Midbrain (tissue), 1 donor: ENCODE results near the gene EIF1AY.
"Not testable (repeated sequence)": the region's sequence is repeated elsewhere in the genome, so short reads cannot be mapped to it uniquely, and the experiment has no call there.

Source experiments
- DNase-seq: peaks from one replicate; lab custom pipeline; 2025; lab: John Stamatoyannopoulos, UW

Gene EIF1AY, protein sequence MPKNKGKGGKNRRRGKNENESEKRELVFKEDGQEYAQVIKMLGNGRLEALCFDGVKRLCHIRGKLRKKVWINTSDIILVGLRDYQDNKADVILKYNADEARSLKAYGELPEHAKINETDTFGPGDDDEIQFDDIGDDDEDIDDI

DNA sequence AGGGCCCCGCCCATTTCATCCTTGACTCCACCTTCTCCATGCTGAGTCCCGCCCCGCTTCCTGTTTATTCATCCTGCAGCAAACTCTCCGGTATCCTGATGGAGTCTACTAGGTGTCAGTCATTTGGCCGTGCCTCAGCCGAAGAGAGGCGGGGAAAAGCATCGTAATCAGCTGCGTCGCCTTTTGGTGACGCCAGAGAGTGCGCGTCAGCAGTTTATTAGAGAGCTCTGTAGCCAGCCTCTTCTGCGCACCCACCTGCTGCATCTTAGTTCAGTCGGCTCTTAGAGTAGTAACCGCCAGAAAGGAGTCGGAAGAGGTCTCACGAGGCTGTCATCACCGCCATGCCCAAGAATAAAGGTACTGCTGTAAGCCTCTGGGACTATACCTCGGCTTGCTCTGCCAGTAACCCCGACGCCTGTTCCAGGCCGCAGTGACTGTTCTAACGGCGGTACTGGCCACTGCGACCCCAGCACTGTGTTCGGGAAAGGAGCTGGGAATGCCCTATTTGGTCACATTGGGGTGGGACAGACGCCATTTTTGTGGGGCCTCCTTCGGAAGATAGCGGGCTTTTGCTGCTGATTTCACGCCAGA lies at the start of gene EIF1AY:
EIF1AY (plus strand) TSS at position 246 of the 591 bp plus-strand sequence; CDS start at position 342, 96 bp downstream.
- no peak for DNase-seq

DNA sequence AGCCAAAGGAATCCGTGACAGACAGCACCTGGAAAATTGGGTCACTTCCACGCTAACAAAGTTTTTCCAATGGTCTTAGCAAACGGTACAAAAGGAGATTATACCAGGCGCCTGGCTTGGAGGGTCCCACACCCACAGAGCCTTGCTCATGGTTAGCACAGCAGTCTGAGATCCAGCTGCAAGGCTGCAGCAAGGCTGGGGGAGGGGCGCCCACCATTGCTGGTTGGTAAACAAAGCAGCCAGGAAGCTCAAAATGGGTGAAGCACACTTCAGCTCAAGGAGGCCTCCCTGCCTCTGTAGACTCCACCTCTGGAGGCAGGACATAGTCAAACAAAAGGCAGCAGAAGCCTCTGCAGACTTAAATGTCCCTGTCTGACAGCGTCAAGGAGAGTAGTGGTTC lies 47.1 kb upstream of the EIF1AY start:
- no peak for DNase-seq

DNA sequence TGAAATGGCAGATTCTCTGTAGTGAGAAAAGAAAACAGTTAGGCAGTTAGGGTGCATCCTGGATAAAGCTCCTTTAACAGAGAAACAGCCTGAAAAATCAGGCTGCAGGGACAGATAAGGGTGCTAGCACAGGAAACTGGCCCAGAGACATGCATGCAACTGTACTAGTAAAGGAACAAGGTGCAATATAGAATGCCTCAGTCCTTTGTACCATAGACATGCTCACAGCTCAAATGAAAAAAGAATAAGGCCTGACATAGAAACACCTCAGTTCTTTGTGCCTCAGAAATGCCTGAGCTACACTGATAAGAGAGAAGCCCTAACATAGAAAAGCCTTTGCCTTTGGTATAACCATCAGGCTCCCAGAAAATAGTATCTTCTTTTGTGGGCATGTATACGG lies 37.4 kb upstream of the EIF1AY start:
- no peak for DNase-seq

DNA sequence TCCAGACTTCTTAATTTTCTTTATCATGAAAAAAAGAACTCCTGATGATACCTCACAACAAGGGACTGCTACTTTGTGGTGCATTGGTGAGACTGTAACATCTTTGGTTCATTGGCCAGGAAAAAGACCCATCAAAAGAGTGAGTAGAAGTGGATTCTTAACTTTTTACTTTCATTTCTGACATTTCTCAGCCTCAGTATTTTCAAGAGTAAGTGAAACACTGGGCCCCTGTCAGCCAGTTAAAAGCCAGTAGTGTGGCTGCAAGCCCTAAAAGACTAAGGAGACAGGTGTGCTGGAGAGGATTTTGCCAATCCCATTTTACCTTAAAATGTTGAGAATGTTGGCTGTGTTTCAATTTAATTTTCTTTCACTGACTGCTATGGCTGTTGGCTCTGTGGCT lies 36.6 kb upstream of the EIF1AY start:
- no peak for DNase-seq

DNA sequence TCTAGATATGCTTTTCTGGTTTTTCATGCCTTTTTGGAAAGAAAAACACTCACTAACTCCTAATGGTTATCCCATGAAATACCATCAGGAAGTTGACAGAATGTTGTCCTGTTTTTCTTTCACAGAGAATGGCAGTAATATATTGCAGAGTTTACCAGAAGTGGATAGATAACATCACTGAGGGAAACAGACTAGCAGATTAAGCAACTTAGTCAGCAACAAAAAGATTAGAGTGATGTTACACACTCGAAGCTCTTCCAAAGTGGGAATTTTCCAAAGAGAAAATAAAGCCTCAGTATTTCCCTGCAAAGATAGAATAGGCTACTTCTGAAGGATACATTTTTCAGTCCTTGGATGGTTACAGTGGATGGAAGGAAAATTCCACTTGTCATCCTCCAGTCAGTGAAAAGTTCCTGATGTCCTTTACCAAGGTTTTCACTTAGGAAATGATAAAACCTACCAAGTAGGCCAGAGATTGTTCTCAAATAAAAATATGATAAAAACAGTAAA lies 31.1 kb upstream of the EIF1AY start:
- no peak for DNase-seq

DNA sequence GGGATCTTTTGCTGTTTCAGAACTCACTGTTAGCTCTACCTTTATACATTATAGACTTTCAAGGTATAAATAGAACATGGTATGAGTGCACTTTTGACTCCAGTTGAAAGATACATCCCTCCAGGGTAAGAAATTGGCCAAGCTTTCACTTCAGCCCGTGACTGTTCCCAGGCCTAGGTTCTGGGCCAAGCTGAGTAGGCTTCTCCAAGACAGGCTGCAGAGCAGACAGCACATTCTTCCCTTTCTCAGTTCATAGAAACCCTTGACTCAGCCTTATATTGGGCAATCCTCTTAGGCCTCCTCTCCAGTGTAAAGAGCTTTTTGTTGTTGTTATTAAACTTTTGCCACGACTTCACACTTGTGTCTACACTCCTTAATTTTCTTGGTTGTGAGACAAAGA lies 29.5 kb upstream of the EIF1AY start:
- no peak for DNase-seq

DNA sequence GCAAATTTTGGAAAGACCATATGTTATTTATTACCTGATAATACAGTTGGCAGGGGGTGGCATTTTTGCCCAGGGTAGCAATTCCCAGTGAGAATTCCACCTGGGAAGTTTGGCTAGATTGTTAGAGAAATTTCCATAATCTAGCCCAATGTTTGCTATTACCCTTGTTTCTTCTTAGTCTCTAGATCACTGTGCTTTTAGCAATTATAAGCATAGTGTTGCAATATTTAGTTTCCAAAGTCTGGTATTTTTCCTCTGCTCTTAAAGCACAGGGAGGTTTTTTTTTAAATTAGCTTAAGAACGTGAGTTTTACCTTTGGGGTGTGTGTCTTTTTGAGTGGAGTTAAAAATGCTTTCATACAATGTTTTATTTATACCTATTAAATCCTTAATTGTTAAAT lies 26.3 kb upstream of the EIF1AY start:
- DNase-seq: no peak

DNA sequence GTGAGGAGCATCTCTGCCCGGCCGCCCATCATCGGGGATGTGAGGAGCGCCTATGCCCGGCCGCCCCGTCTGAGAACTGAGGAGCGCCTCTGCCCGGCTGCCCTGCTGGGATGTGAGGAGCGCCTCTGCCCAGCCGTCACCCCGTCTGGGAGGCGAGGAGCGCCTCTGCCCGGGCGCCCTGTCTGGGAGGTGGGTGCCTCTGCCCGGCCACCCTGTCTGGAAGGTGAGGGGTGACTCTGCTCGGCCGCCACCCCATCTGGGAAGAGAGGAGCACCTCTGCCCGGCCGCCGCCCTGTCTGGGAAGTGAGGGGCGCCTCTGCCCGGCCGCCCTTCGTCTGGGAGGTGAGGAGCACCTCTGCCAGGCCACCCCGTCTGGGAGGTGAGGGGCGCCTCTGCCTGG lies 23.7 kb upstream of the EIF1AY start:
- DNase-seq: no peak

DNA sequence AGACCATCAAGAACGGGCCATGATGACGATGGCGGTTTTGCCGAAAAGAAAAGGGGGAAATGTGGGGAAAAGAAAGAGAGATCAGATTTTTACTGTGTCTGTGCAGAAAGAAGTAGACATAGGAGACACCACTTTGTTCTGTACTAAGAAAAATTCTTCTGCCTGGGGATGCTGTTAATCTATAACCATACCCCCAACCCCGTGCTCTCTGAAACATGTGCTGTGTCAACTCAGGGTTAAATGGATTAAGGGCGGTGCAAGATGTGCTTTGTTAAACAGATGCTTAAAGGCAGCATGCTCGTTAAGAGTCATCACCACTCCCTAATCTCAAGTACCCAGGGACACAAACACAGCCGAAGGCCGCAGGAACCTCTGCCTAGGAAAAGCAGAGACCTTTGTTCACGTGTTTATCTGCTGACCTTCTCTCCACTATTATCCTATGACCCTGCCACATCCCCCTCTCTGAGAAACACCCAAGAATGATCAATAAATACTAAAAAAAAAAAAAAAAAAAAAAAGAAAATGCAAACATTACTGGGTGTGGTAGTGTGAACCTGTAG lies 22.7 kb upstream of the EIF1AY start:
- DNase-seq: not testable (repeated sequence)

DNA sequence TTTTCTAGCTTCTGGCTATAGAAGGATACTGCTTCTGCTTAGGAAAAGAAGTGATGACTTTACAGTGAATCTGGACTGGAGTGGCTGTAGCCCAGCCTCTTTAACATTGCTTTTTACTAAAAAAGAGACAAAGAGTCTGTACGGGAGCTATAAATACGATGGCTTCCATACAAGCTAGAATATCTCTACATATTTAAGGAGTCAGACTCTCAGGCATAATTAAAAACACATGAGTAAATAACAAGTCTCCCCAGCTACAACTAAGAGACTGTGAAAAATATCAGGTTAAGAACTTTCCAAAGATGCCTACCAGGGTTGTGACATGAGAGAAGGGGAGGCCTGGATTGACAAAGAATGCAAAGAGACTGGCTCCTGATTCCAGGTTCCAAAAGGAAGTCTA lies 19.8 kb upstream of the EIF1AY start:
- no peak for DNase-seq

DNA sequence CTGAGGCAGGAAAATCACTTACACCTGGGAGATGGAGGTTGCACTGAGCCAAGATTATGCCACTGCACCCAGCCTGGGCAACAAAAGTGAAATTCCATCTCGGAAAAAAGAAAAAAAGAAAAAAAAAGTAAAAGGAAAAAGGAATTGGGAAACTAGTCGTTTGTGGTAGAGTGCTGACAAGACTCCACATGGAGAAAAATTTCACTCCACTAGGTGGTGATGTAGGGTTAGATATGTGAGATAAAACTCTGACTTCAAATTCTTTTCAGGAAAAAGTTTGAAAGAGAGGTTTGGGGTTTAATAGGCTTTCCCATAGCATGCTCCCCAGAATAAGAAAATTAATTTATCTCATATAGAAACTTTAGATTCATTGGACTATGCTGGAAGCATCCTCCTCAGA lies 16.9 kb upstream of the EIF1AY start:
- DNase-seq: no peak

DNA sequence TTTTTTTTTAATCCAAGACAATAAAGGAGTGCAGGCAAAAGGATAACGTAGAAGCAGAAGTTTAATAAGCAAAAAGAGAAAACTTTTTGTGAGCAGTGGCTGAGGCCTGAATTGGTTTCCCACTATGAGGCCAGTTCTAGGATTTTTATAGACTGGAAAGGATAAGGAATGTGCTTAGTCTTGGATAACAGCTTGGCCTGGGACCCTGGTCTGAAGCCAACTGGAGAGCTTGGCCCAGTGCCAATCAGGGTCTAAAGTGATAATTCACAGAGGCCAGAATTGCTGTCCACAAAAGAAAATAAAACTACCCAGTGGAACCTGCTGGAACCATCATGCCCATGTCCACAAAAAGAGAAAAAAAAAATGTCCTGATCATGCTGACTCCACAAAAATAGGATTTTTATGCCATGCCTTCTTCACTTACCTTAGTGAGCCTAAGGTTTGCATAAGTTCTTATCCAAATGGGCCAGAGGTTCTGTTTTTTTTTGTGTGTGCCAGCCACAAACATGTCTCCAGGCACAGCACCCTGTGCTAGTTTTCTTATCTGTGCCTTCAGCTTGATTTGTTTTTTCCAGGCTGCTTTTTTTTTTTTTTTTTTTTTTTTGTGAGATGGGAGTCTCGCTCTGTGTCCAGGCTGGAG lies 15.6 kb upstream of the EIF1AY start:
- no peak for DNase-seq

DNA sequence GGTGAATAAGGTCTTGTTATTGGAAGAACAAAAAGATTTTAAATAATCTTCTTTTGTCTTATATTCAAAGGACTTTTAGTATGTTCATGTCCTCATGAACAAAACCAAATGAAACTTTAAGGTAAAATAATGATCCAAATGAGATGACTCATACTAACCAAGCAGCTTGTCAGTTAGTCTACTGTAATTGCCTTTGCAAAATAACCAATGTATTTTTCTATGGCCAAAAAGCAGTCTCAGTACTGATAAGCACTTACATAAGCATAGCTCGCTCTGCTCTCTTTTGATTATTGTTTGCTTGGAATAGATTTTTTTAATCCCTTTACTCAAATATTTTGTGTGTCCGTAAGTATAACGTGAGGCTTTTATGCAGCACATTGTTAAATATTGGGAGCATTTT lies 4.3 kb upstream of the EIF1AY start:
- no peak for DNase-seq

DNA sequence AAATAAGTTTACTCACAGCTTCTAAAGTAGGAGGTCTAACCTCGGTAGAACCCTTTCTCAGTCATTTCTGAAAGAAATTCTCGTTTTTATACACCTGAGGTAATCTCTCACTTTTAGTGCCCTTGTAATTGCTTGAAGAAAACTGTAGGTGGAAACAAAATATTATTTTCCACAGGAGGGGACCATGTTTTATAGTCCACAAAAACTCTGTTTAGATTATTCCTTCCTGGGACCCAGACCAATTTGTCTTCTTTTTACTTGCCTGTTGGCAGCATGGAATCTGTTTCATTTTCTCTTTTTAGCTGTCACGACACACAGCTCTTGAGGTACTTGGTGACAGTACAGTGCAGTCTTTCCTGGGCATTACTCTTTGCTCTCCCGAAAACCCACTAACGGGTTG lies 930 bp downstream of the EIF1AY start:
- no peak for DNase-seq

DNA sequence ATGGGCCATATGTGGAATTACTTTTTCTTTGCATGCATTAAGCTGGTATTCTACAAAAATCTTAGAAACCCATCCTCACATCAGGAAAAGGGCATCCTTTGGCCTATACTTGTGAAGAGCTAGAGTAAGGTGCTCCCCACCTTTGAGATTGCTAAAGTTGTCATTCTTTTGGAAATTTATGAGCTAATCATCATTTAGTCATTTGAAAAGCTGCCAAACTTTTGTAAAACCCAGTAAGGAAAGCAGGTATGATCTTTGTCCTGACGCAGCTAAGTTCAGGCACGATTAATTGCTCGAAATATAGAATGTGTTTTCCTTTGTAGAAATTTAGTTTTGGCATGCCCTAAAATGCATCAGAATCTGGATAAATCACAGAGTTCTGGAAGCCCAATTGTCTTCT lies 2.6 kb downstream of the EIF1AY start:
- DNase-seq: no peak

DNA sequence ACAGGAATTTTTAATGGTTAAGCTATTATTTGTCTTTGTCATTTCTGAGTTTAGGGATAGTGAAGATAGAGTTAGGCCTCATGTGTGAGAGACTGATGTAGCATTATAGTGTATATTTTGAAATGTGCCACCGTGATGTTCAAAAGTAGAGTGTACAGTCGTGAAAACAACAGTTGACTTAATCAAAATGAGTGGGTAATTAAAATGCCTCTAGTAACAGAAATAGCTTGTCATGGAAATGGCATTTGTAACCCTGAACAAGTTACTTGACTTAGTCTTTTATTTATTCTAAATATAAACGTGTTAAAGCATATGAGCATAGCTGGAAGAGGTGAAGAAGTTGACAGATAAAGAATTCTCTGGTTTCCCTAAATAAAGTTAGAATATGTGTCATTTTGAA lies 6.1 kb downstream of the EIF1AY start:
- DNase-seq: no peak

DNA sequence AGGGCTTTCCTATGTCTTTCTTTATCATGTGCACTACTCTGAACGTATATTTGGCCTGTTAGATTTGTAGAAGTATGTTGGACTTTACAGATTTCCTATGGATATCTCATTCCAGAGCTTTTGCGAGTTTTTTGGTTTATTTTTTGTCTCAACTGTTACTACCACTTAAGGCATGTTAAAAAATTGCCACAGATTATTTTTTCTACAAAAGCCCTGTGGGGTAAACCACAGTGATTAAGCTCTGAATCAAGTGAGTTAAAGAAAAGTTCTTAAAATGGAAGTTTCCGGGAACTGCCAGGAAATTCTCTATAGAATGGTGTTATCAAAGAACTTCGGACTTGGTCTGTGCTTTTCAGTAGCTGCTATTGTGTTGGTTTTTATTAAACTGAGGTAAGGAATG lies 10.6 kb downstream of the EIF1AY start:
- no peak for DNase-seq
